Nephron progenitor cell (in vitro differentiated cells): Measurements from ENCODE around the gene SCRN2.

Experiments
- DNase-seq: peaks from one replicate; pipeline ENCODE4 v3.0.0; 2021
- H3K27ac Mint-ChIP-seq: 2 replicates; pipeline ENCODE4 v1.8.0; 2021; ENCODE audit warnings: mild to moderate bottlenecking, moderate library complexity, mixed read lengths
- H3K27me3 Mint-ChIP-seq: 2 replicates; pipeline ENCODE4 v1.8.0; 2021; ENCODE audit warnings: mild to moderate bottlenecking, low read depth, mixed read lengths; ENCODE audit not compliant: poor library complexity
- H3K36me3 Mint-ChIP-seq: 2 replicates; pipeline ENCODE4 v1.8.0; 2021; ENCODE audit warnings: low read depth, mixed read lengths
- H3K4me1 Mint-ChIP-seq: 2 replicates; pipeline ENCODE4 v1.8.0; 2021; ENCODE audit warnings: mixed read lengths
- H3K4me3 Mint-ChIP-seq: 2 replicates; pipeline ENCODE4 v1.8.0; 2021; ENCODE audit warnings: mild to moderate bottlenecking, moderate library complexity, mixed read lengths
- H3K9me3 Mint-ChIP-seq: 2 replicates; pipeline ENCODE4 v1.8.0; 2021; ENCODE audit warnings: mild to moderate bottlenecking, moderate library complexity, mixed read lengths
- TF ChIP-seq, protein P1 (sequence below): fragments of 200-600 bp; sonication (generic); IDR thresholded peaks from 2 replicates; pipeline ENCODE4 v1.5.0; 2021; ENCODE audit warnings: antibody characterized with exemption

The SCRN2 gene

DNA sequence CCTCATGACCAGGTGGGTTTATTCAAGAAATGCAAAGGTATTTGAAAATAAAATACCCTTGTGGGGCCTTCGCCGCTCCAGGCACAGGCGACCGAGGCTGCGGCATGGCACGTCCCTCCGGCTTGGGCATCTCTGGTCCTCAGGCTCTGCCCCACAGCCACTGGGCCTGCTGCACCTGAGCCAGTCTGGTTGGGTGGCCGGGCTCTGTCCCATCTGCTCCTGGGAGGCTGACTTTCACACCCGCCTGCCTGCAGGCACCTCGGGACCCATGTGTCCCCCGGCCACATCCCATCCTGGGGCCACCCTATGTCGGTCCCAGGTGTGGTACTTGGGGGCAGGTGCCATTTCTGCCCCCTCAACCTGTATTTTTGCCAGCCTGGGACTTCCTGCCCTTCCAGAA, 40.4 kb downstream of the SCRN2 start:
- H3K4me1 Mint-ChIP-seq: no peaks in the 10 kb centered on the region
- no peaks in the 10 kb centered on the region for H3K36me3 Mint-ChIP-seq
- H3K9me3 Mint-ChIP-seq: no peaks in the 10 kb centered on the region
- peaks cover 61% of the 10 kb centered on the region for H3K27me3 Mint-ChIP-seq
- no peak overlapping the region for H3K27ac Mint-ChIP-seq
- TF ChIP-seq, protein P1, sequence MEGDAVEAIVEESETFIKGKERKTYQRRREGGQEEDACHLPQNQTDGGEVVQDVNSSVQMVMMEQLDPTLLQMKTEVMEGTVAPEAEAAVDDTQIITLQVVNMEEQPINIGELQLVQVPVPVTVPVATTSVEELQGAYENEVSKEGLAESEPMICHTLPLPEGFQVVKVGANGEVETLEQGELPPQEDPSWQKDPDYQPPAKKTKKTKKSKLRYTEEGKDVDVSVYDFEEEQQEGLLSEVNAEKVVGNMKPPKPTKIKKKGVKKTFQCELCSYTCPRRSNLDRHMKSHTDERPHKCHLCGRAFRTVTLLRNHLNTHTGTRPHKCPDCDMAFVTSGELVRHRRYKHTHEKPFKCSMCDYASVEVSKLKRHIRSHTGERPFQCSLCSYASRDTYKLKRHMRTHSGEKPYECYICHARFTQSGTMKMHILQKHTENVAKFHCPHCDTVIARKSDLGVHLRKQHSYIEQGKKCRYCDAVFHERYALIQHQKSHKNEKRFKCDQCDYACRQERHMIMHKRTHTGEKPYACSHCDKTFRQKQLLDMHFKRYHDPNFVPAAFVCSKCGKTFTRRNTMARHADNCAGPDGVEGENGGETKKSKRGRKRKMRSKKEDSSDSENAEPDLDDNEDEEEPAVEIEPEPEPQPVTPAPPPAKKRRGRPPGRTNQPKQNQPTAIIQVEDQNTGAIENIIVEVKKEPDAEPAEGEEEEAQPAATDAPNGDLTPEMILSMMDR: no peak
- no peak overlapping the region for H3K4me3 Mint-ChIP-seq
- no peak for DNase-seq

DNA sequence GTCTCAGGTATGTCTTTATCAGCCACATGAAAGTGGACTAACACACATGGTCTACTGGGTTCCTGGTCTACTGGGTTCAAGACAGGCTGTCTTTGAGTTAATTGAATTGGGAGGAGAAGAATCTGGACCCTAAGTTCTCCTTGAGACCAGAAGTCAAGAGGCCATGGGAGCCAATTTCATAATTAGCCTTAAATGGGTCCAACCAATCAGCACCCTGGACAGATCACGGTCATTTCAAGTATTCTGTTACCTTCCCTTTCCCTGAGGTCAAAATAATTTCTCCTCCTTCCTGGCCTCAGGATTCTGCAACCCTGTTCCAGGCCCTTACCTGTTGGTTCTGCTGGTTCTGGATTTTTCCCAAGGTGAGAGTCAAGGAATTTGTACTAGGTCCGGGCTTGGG, 43.3 kb downstream of the SCRN2 start:
- Mint-ChIP-seq H3K9me3 (no peaks in the 10 kb centered on the region), H3K27ac (no peak overlapping the region), H3K4me1 (no peaks in the 10 kb centered on the region), H3K4me3 (no peak overlapping the region), H3K36me3 (no peaks in the 10 kb centered on the region), H3K27me3 (peaks cover 72% of the 10 kb centered on the region)
- DNase-seq: peak; percentile 50
- TF ChIP-seq, protein P1: no peak

DNA sequence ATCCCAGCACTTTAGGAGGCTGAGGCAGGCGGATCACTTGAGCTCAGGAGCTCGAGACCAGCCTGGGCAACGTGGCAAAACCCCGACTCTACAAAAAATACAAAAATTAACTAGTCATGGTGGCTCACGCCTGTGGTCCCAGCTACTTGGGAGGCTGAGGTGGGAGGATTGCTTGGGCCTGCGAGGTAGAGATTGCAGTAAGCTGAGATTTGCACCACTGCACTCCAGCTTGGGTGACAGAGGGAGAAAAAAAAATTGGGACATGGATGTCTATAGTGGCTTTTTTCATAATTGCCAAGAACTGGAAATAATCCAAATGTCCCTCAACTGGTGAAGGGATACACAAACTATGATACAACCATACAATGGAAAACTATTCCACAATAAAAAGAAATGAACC, 48.1 kb downstream of the SCRN2 start:
- Mint-ChIP-seq H3K9me3 (no peaks in the 10 kb centered on the region), H3K27ac (no peak overlapping the region), H3K4me3 (no peak overlapping the region), H3K27me3 (peaks cover 97% of the 10 kb centered on the region), H3K4me1 (no peaks in the 10 kb centered on the region), H3K36me3 (no peaks in the 10 kb centered on the region)
- no peak for DNase-seq
- TF ChIP-seq, protein P1: no peak

DNA sequence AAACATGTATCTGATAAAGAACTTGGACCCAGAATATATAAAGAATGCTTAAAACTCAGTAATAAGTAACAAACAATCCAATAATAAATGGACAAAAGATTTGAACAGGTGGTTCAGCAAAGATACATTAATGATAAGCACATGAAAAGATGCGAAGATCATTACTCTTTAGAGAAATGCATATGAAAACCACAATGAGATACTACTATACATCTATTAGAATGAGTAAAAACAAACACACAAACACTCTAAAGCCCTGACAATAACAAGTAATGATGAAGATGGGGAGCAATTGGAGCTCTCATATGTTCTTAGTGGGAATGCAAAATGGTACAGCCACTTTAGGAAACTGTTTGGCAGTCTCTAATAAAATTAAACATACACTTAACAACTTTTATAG, 48.6 kb downstream of the SCRN2 start:
- DNase-seq: no peak
- no peak overlapping the region for H3K4me3 Mint-ChIP-seq
- no peak overlapping the region for H3K27ac Mint-ChIP-seq
- H3K27me3 Mint-ChIP-seq: peaks cover 97% of the 10 kb centered on the region
- H3K4me1 Mint-ChIP-seq: no peaks in the 10 kb centered on the region
- H3K36me3 Mint-ChIP-seq: no peaks in the 10 kb centered on the region
- H3K9me3 Mint-ChIP-seq: no peaks in the 10 kb centered on the region
- TF ChIP-seq, protein P1: no peak

DNA sequence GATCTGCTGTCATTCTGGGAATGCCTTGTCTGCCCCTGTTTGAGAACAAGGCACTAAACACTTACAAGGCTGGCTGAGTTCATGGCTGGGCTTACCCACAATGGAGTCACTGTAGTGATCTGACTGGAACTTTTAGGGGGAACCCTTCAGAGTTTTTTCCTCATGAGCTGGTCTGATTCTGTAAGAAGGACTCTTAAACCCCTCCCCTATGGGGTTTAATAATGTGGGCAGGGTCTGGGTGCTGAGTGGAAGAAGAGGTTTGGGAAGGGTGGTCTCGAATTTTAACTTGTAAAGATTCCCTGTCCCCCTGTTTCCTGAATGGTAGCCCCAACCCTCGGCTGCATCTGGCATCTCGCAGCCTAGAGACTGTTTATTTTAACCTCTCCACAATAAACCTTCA, 50.0 kb downstream of the SCRN2 start:
- Mint-ChIP-seq H3K4me1 (no peaks in the 10 kb centered on the region), H3K27ac (no peak overlapping the region), H3K4me3 (peak overlapping the region; percentile 44), H3K36me3 (no peaks in the 10 kb centered on the region), H3K27me3 (peaks cover 100% of the 10 kb centered on the region), H3K9me3 (no peaks in the 10 kb centered on the region)
- no peak for DNase-seq
- TF ChIP-seq, protein P1: no peak

DNA sequence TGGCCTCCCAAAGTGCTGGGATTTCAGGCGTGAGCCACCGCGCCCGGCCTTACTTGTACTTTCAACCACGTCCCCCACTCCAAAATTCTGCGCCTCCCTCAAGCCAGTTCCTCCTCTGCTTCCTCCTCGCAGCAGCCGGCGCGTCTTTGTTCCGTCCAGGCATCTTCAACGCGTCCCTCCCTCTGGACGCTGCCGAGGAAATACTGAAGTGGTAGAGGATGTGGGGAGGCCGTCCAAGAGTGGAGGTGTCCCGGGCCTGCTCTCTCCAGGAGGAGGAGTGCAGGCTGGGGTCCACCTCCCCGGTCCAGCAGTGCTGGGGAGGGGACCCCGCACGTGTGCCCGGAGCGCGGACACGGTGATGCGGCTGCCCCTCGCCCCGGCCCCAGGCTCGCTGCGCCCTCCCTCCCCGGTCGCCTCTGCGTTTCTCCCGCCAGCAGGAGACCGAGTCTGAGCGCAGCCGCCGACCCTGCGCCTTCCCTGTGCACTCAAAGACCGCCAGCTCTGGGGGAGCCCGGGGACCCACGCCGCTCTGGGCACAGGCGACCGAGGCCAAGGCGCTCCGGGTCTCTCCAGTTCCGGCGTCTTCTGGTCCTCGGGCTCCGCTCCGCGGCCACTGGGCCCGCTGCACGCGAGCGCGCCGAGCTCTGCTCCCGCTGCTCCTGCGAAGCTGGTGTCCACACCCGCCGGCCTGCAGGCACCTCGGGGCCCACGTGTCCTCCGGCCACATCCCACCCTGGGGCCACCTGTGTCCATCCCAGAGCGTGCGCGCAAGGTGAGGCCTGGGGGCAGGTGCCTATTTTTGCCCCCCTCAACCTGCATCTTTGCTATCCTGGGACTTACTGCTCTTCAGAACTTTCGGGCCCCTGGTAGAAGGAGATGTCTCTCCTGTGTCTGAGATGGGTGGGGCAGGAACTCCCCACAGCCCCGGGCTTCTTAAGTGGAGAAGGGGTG, 51.2 kb downstream of the SCRN2 start:
- Mint-ChIP-seq H3K27me3 (peaks cover 99% of the 10 kb centered on the region), H3K27ac (no peak overlapping the region), H3K36me3 (no peaks in the 10 kb centered on the region), H3K4me1 (no peaks in the 10 kb centered on the region), H3K4me3 (peak overlapping the region; percentile 73), H3K9me3 (no peaks in the 10 kb centered on the region)
- TF ChIP-seq, protein P1: peak; percentile 34
- DNase-seq: peak; percentile 70
